ENCODE results near the gene VMP1. TPM values are rescaled to one million over a fixed set of nuclear protein-coding genes. Genes with fewer than 3 reads are reported as not detected.
"Not testable (repeated sequence)": the region's sequence is repeated elsewhere in the genome, so short reads cannot be mapped to it uniquely, and the experiment has no call there.

VMP1 gene
- total RNA-seq, 1 donor from 2014 or later, result 50.8 TPM

DNA sequence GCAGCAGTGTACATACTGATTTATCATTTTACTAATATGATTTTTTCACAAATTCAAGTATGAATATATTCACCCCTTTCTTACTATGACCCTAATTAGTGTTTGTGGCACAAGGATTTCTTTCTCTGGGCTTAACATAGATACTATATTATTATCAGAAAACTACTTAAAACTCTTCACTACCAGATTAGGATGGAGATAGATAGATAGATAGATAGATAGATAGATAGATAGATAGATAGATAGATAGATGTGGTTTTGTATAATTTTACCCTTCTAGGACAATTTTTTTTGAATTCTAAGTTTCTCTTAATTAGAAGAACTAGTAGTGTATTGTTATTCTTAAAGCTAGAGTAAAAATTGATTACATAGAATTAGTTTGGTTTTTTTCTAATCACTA, 49.6 kb downstream of the VMP1 start:
- peaks cover 7% of the 10 kb centered on the region for H3K9me3 ChIP-seq (replicated peaks)
- intact Hi-C loops (cut with micrococcal nuclease), result loop anchor here (5.0 kb wide), 1 partner anchor 80 kb away; no protein-coding TSS in a partner anchor
- no peak overlapping the region for H3K27ac ChIP-seq (replicated peaks)
- peaks cover 9% of the 10 kb centered on the region for H3K4me1 ChIP-seq
- TF ChIP-seq, protein P1, sequence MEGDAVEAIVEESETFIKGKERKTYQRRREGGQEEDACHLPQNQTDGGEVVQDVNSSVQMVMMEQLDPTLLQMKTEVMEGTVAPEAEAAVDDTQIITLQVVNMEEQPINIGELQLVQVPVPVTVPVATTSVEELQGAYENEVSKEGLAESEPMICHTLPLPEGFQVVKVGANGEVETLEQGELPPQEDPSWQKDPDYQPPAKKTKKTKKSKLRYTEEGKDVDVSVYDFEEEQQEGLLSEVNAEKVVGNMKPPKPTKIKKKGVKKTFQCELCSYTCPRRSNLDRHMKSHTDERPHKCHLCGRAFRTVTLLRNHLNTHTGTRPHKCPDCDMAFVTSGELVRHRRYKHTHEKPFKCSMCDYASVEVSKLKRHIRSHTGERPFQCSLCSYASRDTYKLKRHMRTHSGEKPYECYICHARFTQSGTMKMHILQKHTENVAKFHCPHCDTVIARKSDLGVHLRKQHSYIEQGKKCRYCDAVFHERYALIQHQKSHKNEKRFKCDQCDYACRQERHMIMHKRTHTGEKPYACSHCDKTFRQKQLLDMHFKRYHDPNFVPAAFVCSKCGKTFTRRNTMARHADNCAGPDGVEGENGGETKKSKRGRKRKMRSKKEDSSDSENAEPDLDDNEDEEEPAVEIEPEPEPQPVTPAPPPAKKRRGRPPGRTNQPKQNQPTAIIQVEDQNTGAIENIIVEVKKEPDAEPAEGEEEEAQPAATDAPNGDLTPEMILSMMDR (IDR thresholded peaks at IDR 0.05; ENCODE audit: borderline replicate concordance), result no peak
- no peaks in the 10 kb centered on the region for H3K27me3 ChIP-seq (ENCODE audit: low read depth)
- peaks cover 29% of the 10 kb centered on the region for H3K36me3 ChIP-seq
- DNase-seq, result no peak
- no peak overlapping the region for H3K4me3 ChIP-seq

DNA sequence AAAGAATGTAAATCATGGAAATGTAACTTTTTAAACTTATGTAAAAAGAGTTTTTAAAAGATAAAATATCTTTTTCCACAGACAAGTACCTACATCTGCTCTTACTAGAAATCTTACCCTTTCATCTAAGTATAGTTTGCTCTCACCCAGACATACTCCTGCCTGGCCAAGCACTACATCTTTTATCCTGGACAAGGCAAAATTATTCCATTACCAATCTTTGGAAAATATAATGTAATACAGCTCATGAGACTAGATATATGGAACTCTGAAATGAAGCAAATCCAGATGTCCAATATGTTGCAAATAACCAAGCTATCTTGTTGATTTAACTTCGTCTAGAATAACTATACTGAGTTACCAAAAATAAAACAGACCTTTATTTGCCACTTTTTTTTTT, 50.0 kb downstream of the VMP1 start:
- DNase-seq, result no peak
- intact Hi-C loops (cut with micrococcal nuclease), result loop anchor here (5.0 kb wide), 1 partner anchor 80 kb away; no protein-coding TSS in a partner anchor
- H3K27ac ChIP-seq (replicated peaks), result no peak overlapping the region

DNA sequence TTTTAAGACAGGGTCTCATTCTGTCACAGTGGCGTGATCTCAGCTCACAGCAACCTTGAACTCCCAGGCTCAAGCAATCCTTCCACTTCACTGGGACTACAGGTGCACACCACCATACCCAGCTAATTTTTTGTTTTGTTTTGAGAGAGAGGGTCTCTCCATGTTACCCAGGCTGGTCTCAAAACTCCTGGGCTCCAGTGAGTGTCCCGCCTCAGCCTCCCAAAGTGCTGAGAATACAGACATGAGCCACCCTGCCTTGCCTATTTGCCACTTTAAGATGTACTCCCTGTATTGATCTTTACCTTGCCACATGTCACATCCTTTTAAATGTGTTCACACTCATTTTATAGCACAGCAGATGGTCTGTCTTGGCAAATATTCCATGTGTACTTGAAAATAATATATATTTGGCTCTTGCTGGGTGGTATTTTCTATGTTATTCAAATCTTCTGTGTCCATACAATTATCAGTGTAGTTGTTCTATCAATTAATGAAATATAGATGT, 50.5 kb downstream of the VMP1 start:
- H3K9me3 ChIP-seq (replicated peaks), result peaks cover 7% of the 10 kb centered on the region
- peaks cover 29% of the 10 kb centered on the region for H3K36me3 ChIP-seq
- no peak overlapping the region for H3K4me3 ChIP-seq
- intact Hi-C loops (cut with micrococcal nuclease), result loop anchor here (5.0 kb wide), 1 partner anchor 79 kb away; no protein-coding TSS in a partner anchor
- no peak overlapping the region for H3K27ac ChIP-seq (replicated peaks)
- peaks cover 12% of the 10 kb centered on the region for H3K4me1 ChIP-seq
- TF ChIP-seq, protein P1 (IDR thresholded peaks at IDR 0.05; ENCODE audit: borderline replicate concordance), result no peak
- DNase-seq, result no peak
- H3K27me3 ChIP-seq (ENCODE audit: low read depth), result no peaks in the 10 kb centered on the region

More for the DNA sequence above, 50.0 kb downstream of the VMP1 start:
- TF ChIP-seq, protein P1 (IDR thresholded peaks at IDR 0.05; ENCODE audit: borderline replicate concordance), result no peak
- Histone ChIP-seq H3K4me1 (peaks cover 9% of the 10 kb centered on the region), H3K4me3 (no peak overlapping the region), H3K36me3 (peaks cover 29% of the 10 kb centered on the region), H3K9me3 (replicated peaks) (peaks cover 7% of the 10 kb centered on the region), H3K27me3 (ENCODE audit: low read depth) (no peaks in the 10 kb centered on the region)

DNA sequence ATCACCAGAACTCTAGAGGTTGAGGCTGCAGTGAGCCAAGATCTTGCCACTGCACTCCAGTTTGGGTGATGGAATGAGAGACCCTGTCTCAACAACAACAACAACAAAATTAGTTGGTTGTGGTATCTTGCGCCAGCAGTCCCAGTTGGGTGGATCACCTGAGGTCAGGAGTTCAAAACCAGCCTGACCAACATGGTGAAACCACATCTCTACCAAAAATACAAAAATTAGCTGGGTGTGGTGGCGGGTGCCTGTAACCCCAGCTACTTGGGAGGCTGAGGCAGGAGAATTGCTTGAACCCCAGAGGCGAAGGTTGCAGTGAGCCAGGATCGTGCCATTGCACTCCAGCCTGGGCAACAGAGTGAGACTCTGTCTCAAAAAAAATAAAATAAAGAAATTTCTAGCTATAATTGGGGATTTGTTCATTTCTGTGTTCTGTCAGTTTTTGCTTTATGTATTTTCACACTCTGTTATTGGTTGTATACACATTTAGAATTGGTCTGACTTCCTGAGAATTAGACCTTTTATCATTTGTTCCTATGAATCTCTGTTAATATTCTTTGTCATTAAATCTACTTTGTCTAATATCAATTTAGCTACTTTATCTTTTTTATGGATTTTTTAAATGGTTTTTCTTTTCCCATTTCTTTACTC, 51.7 kb downstream of the VMP1 start:
- intact Hi-C loops (cut with micrococcal nuclease), result loop anchor here (5.0 kb wide), 1 partner anchor 78 kb away; no protein-coding TSS in a partner anchor
- H3K4me1 ChIP-seq; H3K27ac ChIP-seq (replicated peaks); H3K9me3 ChIP-seq (replicated peaks); H3K4me3 ChIP-seq; DNase-seq; H3K27me3 ChIP-seq (ENCODE audit: low read depth): not testable (repeated sequence)
- H3K36me3 ChIP-seq, result peaks cover 29% of the 10 kb centered on the region

DNA sequence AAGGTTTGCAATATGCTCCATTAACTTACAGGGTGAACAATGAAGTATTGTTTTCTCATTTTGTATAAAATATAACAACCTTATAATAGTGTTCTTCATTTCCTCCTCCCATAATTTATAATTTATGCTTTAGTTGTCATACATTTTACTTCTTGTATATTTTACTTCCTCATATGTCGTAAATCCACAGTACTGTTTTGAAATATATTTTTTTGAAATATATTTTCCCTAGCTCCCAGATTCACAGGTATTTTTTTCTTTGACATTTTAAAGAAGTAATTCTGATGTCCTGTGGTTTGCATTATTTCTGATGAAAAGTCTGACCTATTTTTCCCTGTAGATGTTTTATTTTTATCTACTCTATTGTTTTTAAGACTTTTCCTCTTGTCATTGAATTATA, 52.7 kb downstream of the VMP1 start:
- H3K27me3 ChIP-seq (ENCODE audit: low read depth), result no peaks in the 10 kb centered on the region
- intact Hi-C loops (cut with micrococcal nuclease), result no loop called here
- H3K4me1 ChIP-seq, result peaks cover 5% of the 10 kb centered on the region
- H3K4me3 ChIP-seq, result no peak overlapping the region
- TF ChIP-seq, protein P1 (IDR thresholded peaks at IDR 0.05; ENCODE audit: borderline replicate concordance), result no peak
- peaks cover 7% of the 10 kb centered on the region for H3K9me3 ChIP-seq (replicated peaks)
- no peak for DNase-seq
- peaks cover 34% of the 10 kb centered on the region for H3K36me3 ChIP-seq
- no peak overlapping the region for H3K27ac ChIP-seq (replicated peaks)

DNA sequence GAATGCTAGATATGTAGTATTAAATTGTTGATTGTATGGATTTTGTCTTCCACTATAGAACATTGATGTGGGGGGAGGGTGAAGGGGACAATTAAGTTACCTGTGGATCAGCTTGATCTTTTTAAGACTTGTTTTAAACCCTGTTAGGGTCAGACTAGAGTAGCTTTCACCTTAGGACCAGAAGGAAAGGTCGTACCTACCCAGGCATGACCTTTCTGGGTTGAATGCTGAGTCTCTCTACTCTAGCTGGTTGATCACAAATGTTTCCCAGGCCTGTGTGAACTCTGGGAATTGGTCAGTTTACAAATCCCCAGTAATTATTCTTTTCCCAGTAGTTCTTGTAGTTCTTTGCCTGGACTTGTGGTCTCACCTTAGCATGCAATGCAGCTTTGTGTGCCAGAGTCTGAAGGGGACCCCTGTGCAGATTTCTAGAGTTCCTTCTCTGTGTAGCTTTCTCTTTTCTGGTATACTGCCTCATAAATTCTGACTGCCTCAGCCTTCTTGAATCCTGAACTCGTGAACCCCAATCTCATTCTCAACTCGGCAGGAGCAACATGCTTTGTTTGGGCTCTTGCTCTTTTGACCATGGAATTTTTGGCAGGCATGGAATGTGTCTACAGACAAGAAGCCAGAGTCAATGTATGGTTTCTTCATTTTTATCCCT, 54.1 kb downstream of the VMP1 start:
- TF ChIP-seq, protein P1 (IDR thresholded peaks at IDR 0.05; ENCODE audit: borderline replicate concordance), result no peak
- Histone ChIP-seq H3K36me3 (peaks cover 42% of the 10 kb centered on the region), H3K27ac (replicated peaks) (no peak overlapping the region), H3K9me3 (replicated peaks) (peaks cover 7% of the 10 kb centered on the region), H3K4me1 (peaks cover 9% of the 10 kb centered on the region), H3K27me3 (ENCODE audit: low read depth) (no peaks in the 10 kb centered on the region), H3K4me3 (no peak overlapping the region)
- intact Hi-C loops (cut with micrococcal nuclease), result no loop called here
- DNase-seq, result no peak

Data from left ventricle myocardium inferior (tissue), 1 donor.